CD1c-positive myeloid dendritic cell (primary cell): ENCODE measurements around the gene OTOF.

ENCODE experiments used
- DNase-seq: peaks from one replicate; pipeline ENCODE4 v3.0.0-alpha.2; 2016; ENCODE audit errors: extremely low spot score

The OTOF gene

DNA sequence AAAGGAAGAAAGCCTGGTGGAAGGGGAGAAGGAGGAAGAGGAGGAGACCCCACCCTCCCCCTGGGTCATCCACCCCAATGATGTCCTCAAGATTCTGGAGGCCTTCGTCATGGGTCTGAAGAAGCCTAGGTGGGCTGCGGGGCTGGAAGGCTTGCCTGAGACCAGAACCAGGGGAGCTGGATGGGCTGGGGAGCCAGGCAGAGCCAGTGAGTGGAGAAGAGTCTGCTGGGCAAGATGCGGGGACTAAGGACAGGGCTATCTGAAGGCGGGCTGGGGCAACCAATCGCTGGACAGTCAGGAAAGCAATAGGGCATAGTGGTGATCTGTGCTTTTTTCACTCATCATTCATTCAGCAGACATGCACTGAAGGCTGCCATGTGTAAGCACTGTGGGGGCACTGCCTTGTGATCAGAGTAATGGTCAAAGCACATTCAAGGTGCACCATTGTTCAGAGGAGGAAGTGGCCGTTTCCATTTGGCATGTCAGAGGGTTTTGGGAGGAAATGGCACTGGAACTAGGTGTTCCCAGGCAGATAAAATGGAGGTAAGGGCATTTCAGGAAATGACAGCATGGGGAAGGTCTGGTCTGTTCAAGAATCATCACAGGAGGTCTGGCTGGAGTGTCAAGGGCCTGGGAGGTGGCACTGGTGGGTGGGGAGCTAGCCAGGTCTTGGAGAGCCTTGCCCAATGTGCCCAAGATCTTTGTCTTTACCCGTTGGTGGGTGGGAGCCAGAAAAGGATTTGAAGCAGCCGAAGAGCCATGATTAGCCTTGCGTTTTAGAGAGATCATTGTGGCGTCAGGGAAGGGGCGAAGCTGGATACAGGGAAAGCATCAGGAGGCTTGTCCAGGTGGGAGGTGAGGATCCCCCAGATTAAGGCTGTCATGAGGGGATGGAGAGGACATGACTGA, 24.2 kb downstream of the OTOF start:
- no peak for DNase-seq

DNA sequence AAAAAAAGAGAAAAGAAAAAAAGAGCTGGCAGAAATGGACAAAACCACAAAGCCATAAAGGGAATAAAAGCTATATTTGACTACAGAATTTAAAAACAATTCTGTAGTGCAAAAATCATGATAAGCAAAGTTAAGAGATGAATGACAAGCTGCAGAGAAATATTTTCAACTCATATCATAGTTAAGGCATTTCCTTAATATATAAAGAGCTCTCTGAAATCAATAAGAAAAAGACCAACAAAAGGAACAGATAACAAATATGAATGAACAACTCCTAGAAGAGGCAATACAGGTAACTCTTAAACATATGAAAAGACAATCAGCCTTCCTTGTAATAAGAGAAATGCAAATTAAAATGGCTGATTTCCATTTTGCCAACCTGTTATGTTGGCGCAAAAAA, 26.2 kb downstream of the OTOF start:
- no peak for DNase-seq

DNA sequence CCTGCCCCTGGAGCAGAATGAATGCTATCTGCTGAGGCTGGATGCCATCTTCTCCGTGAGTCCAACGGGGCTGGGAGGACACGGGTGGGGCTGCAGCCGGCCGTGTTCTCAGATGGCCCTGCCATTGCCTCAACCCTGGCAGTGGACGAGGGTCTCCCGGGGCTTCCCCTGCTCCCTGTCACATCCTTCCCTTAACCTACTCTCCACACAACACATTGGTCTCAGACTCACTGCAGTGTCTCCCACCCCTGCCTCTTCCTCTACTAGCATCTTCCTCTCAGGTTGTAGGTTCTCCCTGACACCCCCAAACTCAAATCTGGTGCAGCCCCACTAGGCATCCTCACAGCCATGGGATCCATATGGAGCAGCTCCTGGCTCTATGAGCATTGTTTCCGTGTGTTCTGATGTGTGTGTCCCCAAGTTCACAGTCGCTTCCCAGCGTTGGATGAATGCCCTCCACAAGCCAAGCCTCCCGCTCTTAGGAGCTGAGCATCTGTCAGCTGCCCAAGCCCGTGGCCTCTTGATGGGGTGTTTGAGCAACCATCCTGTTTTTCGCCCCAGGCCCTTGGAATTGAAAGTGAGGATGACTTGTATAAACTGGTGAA, 27.8 kb downstream of the OTOF start:
- no peak for DNase-seq

DNA sequence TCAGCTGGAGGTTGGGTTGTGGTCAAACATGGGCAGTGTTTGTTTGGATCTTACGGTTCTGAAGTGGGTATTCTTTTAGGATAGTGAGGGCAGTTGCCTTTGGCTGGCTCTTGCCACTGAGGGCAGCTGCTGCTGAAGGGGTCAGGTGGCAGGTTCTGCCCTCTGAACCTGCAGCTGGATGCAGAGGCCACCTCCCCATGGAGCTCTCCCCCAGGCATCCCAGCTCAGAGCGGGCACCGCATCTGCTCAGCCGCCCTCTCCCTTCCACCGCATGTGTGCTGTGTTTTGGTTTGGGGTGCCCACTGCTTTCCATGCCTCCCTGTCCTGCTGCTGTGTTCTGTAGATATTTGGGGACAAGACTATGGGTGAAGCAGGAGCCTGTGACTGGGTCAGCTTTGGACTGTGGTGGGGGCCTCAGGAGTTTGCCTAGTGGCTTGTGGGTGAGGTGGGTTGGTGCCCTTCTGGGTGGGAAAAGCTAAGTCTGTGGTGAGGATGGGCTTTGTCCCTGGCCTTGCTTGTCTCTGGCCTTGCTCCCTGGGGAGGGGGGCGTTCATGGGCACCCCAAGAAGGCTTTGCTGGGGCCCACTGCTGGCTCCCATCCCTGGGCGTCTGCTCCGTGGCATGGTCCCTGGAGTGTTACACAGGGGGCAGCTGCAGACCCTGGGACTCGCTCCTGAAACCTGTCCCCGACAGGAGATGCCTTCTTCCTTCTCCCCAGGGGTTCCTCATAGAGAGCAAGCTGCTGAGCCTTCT, 28.5 kb downstream of the OTOF start:
- no peak for DNase-seq

DNA sequence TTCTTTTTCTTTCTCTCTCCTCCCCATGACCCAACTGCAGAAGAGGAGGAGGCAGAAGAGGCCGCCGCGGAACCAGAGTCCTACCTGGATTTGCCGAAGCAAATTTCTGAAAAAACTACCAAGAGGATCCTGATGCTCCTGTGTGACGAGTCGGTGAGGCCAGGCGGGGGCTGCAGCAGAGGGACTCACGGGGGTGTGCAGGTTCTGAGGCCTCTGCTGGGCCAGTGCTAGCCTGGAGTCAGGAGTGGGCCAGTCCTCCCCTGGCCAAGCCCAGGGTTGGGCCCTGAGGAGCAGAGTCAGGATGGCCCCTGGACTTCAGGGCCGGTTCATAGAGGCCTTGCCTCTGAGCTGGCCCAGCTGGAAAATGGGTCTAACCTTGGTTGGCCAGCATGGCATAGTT, 29.3 kb downstream of the OTOF start:
- DNase-seq = no peak

DNA sequence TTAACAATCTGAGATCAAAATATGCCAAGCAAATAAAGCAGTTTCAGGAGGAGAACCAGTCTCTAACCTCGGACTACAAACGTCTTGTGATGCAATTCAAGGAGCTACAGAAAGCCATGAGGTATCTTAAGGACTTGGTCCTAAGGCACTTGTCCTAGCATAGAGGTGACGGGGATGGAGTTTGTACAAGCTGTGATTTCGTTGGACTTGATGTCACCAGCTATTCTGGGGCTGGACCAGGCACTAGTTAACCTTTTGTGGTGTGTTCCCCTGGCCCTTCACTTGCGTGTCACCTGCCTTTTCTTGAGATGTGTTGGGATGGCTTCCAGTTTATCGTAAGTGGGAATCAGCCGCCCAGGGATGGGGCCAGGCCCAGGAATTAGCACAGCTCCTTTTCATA, 33.7 kb downstream of the OTOF start:
- no peak for DNase-seq

DNA sequence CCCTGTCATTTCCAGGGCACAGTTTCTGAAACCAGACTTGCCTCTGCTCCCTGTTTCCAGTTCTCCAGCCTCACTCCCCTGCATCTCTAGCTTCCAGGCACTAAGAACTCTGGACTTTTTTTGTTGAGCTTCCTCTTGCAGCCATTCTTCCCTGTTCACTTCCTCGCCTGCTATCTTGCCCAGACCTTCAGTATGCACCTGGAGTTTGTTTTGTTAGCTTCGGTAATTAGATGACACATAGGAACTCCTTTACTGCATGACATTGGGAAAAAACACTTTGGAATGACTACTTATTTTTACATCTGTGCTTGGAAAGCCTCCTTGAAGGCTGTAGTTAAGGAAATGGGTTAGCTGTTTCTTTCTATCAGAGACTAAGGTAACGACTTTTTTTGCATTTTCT, 35.2 kb downstream of the OTOF start:
- DNase-seq = no peak

DNA sequence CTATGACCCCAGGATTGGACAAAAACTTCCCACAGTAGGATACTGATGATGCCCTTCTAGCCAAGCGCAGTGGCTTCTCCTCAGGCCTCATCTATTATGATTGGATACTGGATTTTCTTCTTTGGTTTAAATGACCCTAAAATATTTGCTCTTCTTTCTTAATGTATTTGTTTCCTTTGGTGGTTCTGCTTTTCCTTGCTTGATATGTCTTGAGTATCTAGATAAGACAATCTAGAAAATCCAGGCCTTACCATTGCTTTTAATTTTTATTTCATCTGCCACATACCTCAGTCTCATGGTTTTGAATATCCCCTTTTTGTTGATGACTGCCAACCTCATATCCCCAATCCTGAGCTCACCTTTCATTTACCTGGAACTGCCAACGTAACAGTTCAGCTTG, 35.6 kb downstream of the OTOF start:
- DNase-seq = no peak

DNA sequence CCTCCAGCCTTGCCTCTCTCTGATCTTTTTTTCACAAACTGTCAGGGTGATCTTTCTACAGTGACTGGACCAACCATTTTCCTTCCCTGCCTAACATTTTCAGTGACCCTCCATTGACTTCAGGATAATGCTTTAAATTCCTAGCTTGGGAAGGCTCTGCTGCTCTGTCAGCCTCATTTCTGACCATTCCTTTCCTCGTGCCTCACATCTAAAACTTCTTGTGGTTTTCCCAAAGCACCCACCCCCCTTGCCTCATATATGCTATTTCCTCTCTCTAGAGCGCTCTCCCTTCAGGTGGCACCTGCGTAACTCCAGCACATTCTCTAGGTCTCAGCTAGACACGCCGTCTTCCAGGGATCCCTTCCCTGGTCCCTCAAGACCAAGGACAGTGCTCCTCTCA, 39.0 kb downstream of the OTOF start:
- no peak for DNase-seq

DNA sequence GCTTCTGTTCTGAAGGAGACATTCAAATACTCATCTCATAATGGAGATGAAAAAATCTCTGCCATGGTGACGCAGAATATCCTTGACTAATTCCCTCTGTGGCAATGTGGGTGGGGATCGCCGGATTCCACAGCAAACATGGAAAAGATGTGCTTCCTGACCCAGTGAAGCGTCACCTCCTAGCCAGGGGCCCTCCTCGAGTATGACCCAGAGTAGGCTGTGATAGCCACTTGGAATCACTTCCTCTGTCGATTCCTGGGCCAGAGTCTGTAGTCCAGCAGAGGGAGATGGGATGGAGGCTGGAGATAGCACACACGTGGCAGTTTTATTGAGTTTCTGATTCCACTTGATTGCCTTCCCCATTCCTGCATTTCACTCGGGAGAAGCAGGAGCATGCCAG, 39.4 kb downstream of the OTOF start:
- DNase-seq = no peak

DNA sequence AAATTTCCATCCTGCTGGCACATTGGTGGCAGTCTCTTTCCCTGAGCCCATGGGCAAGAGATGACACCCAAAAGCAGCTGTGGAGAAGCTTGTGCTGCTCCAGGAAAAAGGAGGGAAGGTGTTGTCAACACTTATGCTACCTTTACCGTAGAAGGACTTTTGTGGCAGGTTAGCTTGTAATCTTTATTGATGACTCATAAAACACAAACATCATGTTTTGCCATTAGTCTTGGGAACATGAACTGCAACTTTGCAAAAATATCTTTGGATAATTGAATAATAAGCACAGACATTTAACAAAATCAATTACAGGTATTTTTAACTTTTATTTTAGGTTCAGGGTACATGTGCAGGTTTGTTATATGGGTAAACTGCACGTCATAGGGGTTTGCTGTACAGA, 42.8 kb downstream of the OTOF start:
- DNase-seq = no peak

DNA sequence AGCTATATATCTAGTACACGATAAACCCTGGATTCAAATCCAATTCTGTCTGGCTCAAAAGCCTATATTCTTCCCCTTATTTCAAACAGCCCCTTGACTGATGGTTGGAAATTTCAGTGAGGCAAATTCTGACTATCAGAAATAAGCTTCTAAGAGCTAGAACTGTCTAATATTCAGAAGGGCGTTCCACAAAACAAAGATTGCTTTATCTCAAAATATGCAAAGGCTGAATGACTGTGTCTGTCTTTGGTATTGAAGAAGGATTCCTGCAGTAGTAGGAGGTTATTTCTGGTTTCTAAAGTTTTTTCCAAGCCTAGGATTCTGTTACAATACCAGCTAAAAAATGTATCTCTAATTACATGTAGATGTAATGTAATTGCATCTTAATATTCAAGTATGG, 45.1 kb downstream of the OTOF start:
- no peak for DNase-seq

DNA sequence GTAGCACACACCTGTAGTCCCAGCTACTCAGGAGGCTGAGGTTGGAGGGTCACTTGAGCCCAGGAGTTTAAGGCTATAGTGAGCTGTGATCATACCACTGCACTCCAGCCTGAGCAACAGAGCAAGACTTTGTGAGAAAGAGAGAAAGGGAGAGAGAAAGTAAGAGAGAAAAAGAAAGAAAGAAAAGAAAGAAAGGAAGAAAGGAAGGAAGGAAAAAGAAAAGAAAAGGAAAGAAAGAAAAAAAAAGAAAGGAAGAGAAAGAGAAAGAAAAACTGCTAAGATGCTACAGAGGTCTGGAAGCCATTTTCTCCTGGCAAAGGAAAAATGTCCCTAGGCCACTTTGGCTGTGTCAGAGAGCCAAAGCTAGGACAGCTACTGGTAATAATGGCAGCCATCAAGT, 45.6 kb downstream of the OTOF start:
- DNase-seq = no peak

DNA sequence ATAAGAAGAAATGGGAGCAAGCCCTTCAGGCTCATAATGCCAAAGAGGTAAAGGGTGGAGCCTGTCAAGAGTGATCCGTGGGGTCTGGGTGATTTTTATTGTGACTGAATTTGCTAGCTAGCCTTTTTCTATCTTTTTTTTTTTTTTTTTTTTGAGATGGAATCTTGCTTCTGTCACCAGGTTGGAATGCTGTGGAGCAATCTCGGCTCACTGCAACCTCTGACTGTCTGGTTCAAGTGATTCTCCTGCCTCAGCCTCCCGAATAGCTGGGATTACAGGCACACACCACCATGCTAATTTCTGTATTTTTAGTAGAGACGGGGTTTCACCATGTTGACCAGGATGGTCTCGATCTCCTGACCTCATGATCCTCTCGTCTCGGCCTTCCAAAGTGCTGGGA, 47.1 kb downstream of the OTOF start:
- DNase-seq = no peak

DNA sequence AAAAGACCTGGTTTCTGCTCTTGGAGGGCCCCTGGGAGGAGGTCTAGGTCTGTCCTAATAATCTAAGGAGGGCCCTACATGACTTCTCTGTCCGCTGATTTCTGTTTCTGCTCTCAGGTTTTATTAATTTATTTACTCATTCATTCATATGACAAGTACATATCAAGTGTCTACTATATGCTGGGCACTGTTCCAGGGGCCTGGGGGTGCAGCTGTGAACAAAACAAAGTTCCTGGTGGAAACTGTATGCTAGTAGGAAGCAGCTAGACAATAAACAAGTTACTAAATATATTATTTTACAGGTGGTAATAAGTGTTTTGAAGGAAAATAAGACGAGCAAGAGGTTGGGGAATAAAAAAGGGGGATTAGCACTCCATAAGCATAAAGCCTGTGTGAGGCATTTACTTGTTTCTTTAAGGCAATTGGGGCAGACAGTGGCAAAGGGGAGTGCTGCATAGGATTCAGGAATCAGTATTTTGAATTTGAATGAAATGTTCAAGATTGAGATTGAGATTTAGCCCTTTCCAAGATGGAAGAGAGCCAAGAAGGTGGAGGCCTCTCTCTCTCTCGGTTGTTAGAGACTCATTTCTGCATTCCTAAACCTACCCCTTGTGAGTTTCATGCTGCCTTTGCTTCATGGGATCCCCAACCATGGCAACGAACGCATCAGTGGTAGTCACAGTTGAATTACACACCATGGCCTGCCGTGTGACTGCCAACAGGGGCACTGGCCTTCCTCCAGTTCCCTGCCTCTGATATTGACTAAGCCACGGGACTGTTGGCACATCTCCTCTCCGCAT, 47.9 kb downstream of the OTOF start:
- no peak for DNase-seq

DNA sequence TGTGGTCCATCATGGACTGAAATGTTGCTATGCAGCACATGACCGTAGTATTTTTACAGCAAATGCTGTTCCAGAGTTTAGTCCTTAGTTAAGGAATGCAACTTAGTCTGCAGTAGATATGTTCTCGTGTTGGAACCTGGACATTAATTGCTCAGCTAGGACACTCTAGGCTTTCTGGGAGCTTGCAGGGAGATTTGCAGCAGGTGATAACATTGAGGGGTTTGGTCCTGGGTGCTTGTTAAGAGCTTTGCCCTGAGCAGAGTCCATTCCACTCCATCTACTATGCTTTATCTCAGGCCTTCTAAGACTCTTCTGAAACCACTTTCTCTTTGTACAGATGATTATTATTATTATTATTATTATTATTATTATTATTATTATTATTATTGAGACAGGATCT, 49.1 kb downstream of the OTOF start:
- DNase-seq = no peak

DNA sequence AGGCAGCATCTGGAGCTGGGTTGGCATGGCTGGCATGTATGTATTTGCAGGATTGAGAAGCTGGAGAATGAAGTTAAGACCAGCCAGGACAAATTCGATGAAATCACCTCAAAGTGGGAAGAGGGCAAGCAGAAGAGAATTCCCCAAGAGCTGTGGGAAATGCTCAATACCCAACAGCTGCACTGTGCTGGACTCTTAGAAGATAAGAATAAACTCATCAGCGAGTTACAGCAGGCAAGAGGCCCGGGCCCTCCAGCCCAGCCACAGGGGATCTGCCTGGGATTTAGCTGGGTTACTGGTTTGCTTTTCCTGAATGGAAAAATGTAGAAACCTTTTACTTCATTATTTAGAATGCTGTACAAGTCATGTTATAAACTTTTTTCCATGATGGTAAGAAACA, 53.7 kb downstream of the OTOF start:
- no peak for DNase-seq

DNA sequence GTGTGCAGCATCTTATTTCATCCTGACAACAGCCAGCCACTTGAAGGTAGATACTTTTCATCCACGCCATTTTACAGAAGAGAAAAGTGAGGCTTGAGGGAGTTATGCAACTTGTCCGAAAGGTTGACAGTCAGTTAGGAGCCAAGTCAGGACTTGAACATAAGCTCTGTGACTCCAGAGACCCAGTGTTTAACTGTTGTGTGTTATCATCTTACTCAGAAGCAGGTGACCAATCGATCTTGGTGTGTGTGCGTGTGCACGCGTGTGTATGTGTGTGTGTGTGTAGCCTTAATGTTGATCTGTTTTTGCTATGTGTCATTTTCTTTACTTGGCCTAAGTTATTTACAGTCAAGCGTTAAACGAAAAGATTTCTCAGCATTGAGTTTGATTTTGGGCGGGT, 54.2 kb downstream of the OTOF start:
- no peak for DNase-seq

DNA sequence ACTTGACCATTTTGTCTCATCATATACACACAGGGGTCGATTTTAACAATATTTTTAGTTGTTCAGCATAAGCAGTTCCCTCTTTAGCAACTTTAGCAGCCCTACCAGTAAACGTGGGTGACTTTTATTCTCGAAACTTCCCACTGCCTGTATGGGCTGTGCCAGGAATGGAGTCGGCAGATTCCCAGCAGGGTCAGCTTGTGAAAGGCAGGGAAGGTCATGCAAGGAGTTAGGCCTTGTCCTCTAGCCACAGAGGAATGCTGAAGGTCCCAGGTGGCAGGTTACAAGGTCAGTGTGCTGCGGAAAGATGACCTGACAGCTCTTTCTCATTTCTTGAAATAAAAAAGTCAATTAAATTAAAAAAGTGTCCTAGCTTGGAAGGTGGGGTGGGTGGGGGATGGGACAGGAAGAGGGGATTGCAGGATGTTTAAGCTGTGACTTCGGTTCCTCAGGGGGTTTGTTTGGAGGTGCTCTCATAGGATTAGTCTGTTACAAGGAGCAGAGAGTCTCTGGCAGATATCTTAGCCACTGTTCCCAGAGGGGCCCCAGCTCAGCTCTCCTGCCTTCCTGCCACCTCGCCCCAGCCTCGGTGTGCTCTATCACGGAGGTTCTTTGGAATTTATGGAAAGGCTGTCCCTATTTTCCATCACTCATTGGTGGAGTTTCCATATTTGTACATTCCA, 54.8 kb downstream of the OTOF start:
- DNase-seq = no peak

DNA sequence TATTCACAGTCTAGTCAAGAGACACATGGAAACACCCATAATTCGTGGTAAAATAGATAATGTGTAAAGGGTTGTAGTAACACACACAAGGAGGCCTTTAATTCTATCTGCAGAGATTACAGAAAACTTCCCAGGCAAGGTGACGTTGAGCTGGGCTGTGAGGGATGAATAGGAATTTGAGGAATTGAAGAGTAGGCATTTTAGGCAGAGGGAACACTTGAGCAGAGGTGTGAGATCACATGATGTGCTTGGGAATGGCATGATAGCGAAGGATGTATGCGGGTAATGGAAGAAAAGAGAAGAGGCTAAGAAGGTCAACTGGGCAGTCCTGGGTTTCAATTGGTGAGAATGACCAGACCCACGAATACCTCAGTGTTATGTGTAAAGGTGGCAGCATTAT, 56.0 kb downstream of the OTOF start:
- DNase-seq = no peak

DNA sequence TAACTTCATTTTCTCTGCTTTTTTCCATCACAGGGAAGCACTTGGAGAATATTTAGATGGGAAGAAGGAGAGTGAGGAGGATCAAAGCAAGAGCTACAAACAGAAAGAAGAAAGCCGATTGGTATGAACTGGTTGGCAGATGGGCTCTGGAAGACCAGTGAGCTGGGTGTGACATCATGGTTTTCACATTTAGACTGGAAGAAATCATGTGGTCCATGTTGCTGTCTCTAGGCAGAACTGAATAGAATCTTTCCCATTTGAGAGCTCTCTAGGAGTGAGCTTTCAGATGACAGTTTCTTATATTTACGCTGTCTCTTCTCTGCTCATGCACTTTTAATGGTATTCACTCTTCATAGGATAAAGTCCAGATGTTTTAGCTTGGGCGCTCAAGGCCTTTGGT, 63.6 kb downstream of the OTOF start:
- DNase-seq = no peak
